ENCODE results near the gene ZC3H7A.

Gene ZC3H7A

GRCh38 chr16:11768849-11769248 is 28.2 kb downstream of the ZC3H7A start:
- DNase-seq = no peak

- no peak for DNase-seq
Measured at GRCh38 chr16:11762431-11762830, 34.6 kb downstream of the ZC3H7A start.

DNA sequence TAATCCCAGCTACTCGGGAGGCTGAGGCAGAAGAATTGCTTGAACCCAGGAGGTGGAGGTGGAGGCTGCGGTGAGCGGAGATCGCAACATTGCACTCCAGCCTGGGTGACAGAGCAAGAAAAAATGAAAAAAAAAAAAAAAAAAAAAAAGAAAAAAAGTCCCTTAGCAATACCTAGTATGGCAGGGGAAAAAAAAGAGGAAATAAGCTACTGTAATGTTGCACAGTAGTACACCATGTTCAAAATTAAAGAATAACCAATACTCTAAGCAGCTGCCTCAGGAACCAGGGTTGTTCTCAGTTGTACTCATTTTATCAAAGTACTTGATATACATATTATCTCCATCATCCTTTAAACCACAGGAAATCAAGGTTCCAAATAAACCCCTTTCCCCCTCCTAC is 37.1 kb downstream of the ZC3H7A start:
- DNase-seq = no peak

GRCh38 chr16:11759163-11759834 is 37.8 kb downstream of the ZC3H7A start:
- no peak for DNase-seq

GRCh38 chr16:11757671-11758545 is 39.1 kb downstream of the ZC3H7A start:
- DNase-seq = no peak

DNA sequence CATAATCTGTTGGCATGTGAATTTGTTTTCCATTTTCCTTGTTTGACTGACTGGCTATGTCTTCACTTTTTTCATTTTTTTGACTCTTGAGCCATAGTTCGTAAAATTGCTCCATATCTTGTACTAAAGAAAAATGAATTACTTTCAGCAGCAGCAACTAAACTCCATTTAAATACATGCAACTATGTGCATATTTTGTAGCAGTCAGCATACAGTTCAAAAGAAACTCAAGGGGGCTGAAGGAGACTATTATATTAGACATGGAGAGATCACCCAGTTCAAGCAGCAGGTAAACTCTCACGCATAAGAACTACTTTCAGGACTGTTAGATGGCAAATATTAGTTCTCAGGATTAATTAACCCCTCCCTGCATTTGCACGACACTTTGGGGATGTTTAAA is 40.8 kb downstream of the ZC3H7A start:
- DNase-seq = no peak

DNA sequence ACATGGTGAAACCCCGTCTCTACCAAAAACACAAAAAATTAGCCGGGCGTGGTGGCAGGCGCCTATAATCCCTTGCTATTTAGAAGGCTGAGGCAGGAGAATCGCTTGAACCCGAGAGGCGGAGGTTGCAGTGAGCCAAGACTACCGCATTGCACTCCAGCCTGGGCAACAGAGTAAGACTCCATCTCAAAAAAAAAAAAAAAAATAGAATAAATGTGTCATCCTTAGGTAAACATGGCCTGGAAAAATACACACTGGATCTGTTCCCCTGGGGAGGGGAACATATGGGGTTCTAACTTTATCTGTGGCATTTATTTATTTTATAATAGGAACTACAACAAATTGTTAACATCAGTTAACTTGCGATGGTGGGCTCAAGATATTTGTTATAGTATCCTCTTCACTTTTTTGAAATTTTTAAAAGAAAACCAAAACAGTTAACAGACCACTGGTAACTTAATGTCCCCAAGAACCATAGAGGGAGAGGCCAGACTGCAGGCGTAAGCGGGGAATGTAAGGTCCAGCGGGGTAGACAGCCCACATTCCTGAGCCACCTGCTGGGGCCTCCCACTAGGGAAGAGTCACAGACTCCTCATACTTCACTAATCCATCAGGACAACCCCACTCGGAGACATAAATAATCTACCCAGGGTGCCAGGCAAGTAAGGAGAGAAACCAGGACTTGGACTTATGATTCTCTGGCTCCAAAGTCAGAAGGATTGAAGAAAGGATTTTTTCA is 41.9 kb downstream of the ZC3H7A start:
- DNase-seq = no peak

GRCh38 chr16:11752856-11753255 is 44.2 kb downstream of the ZC3H7A start:
- DNase-seq = no peak

- DNase-seq = no peak
Measured at GRCh38 chr16:11750056-11750455, 47.0 kb downstream of the ZC3H7A start.

- DNase-seq = no peak
Measured at GRCh38 chr16:11748404-11749254, 48.4 kb downstream of the ZC3H7A start.

GRCh38 chr16:11747949-11748403 is 49.1 kb downstream of the ZC3H7A start:
- no peak for DNase-seq

DNA sequence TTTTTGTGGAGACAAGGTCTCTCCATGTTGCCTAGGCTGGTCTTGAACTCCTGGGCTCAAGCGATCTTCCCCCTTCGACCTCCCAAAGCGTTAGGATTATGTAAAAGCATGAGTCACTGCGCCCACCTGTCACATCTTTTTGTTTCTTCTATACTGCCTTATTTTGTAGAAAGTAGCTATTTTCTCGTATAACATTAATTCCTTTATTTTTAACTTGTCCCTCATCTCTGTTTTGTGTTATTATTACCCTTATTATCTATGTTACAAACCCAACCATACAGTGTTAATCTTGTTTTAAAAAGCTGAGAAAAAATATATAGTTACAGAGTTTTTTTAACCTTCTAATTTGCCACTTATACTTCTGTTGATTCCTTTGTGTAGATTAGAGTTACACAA is 53.0 kb downstream of the ZC3H7A start:
- no peak for DNase-seq

GRCh38 chr16:11743308-11744074 is 53.6 kb downstream of the ZC3H7A start:
- no peak for DNase-seq

DNA sequence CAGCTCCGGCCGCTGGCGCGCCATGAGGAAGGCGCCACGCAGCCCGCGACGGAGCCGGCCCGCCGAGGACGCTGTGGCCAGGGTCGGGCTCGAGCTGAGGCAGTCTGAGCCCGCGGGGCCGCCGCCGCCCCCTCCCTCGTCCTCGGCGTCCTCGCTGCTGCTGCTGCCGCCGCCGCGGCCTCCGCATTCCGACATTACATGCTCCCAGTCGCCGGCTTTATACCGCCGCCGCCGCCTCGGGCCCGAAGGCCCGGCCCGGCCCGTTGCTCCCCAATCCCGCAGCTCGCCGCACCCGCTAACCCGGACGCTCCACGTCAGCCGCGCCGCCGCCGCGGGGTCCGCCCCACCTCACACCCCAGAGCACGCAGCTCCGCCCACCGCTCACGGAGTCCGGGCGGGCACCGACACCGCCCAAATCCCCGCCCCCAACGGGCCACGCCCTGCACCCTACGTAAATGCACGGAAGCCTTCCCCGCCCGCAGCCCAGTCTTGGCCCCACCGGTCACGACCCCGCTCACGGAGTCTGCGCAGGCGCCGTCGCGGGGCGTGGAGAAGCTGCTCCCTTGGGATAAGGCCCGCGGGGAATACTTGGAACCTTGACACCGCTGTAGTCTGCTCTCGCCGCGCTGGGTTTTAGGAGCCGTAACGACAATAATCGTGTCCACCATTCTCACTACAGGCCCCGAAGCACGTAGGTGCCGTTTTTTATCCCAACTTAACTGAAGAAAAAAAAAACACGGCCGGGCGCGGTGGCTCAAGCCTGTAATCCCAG is 54.3 kb downstream of the ZC3H7A start, which contains the start of gene TXNDC11:
Gene TXNDC11 (minus strand): TSS at position 322 of the 772 bp plus-strand sequence. CDS start 127 bp downstream, at position 195.
- peak; percentile 98 for DNase-seq

- DNase-seq = no peak
Measured at GRCh38 chr16:11742093-11742535, 54.9 kb downstream of the ZC3H7A start.

- DNase-seq = no peak
Measured at GRCh38 chr16:11740567-11740966, 56.5 kb downstream of the ZC3H7A start.

DNA sequence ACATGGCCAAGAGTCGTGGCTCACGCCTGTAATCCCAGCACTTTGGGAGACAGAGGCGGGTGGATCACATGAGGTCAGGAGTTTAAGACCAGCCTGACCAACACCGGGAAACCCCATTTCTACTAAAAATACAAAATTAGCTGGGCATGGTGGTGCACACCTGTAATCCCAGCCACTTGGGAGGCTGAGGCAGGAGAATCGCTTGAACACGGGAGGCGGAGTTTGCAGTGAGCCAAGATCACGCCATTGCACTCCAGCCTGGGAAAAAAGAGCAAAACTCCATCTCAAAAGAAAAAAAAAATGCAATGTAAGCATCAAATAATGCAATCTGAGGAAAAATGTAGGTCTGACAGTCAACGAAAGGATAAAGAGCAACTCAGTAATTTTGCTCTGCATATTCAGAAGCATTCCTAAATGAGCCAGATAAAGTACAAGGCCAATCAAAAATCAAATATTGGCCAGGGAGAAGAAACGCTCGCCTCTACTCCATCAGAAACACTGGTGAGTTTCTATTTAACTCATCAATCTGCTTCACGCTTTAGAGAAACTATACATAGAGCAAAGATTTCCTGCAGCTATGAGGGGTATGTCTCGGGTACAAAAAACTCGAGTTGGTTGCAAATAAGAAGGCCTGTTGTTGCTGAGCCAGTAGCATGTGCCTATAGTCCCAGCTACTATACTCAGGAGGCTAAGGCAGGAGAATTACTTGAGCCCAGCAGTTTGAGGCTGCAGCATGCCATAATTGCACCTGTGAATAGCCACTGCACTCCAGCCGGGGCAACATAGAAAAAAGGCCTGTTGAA is 58.1 kb downstream of the ZC3H7A start:
- no peak for DNase-seq

DNA sequence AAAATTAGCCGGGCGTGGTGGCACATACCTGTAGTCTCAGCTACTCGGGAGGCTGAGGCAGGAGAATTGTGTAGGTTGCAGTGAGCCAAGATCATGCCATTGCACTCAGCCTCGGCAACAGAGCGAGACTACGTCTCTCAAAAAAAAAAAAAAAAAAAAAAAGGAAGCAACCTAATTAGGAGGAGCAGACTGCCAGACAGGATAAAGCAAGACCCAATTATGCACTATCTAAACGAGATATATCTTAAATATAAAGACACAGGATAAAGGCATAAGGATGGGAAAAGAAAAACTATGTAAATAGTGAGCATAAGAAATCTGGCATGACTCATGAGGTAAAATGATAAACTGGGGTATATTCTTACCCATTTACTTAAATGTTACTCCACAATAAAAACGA is 59.3 kb downstream of the ZC3H7A start:
- DNase-seq = no peak

GRCh38 chr16:11736903-11737302 is 60.2 kb downstream of the ZC3H7A start:
- DNase-seq = no peak

GRCh38 chr16:11735787-11736186 is 61.3 kb downstream of the ZC3H7A start:
- DNase-seq = no peak

All from effector CD8-positive, alpha-beta T cell (primary cell).